NCI-H2171 treated with DMSO at 0.1 percent for 48 hours (cell line): ENCODE data around the gene SNED1.

Experiments used
- DNase-seq: peaks from one replicate; lab custom pipeline; 2025; lab: John Stamatoyannopoulos, UW

SNED1 gene

GRCh38 chr2:241109210-241110088 is 111.0 kb downstream of the SNED1 start:
- DNase-seq, result no peak

GRCh38 chr2:241110089-241110606 is 111.7 kb downstream of the SNED1 start:
- DNase-seq, result no peak

GRCh38 chr2:241110607-241111439 is 112.4 kb downstream of the SNED1 start:
- no peak for DNase-seq

- DNase-seq, result no peak
Observed at GRCh38 chr2:241111440-241111805, 113.0 kb downstream of the SNED1 start.

- no peak for DNase-seq
Observed at GRCh38 chr2:241112046-241112445, 113.6 kb downstream of the SNED1 start.

GRCh38 chr2:241112592-241112991 is 114.2 kb downstream of the SNED1 start:
- DNase-seq, result no peak

- no peak for DNase-seq
Observed at GRCh38 chr2:241114836-241115235, 116.4 kb downstream of the SNED1 start.

GRCh38 chr2:241115361-241115760 is 116.9 kb downstream of the SNED1 start:
- DNase-seq, result no peak

- DNase-seq, result no peak
Observed at GRCh38 chr2:241116606-241117560, 118.5 kb downstream of the SNED1 start.

- no peak for DNase-seq
Observed at GRCh38 chr2:241118737-241119505, 120.5 kb downstream of the SNED1 start.

- no peak for DNase-seq
Observed at GRCh38 chr2:241120440-241120839, 122.0 kb downstream of the SNED1 start.

- no peak for DNase-seq
Observed at GRCh38 chr2:241121008-241121407, 122.6 kb downstream of the SNED1 start.

GRCh38 chr2:241122376-241123002 is 124.1 kb downstream of the SNED1 start:
- DNase-seq, result no peak

- DNase-seq, result no peak
Observed at GRCh38 chr2:241123816-241124536, 125.6 kb downstream of the SNED1 start.

- no peak for DNase-seq
Observed at GRCh38 chr2:241125626-241126025, 127.2 kb downstream of the SNED1 start.

- no peak for DNase-seq
Observed at GRCh38 chr2:241126201-241126611, 127.8 kb downstream of the SNED1 start.

- DNase-seq, result no peak
Observed at GRCh38 chr2:241126771-241127202, 128.4 kb downstream of the SNED1 start.

GRCh38 chr2:241128266-241128665 is 129.8 kb downstream of the SNED1 start:
- no peak for DNase-seq

- no peak for DNase-seq
Observed at GRCh38 chr2:241129086-241129871, 130.9 kb downstream of the SNED1 start.
